Fibroblast of pulmonary artery (primary cell): Measurements from ENCODE around the gene CHIC2.
A peak's percentile ranks its signal among the peaks of the same experiment; 100 is the strongest.

Experiments used
- DNase-seq: peaks from one replicate; pipeline ENCODE4 v3.0.0-alpha.2; 2010; ENCODE audit warnings: low read depth
- H3K4me3 ChIP-seq: replicated peaks from 2 replicates; pipeline ENCODE4 v1.5.1; 2011; ENCODE audit warnings: low read depth, mild to moderate bottlenecking, control low read depth, low read length, moderate library complexity
- CTCF ChIP-seq: IDR thresholded peaks from 2 replicates; pipeline ENCODE4 v1.5.1; 2011; ENCODE audit warnings: mild to moderate bottlenecking, control low read depth, low read length, inconsistent platforms; ENCODE audit errors: missing control alignments

The CHIC2 gene

GRCh38 chr4:54092405-54093323 is 28.3 kb upstream of the CHIC2 start:
- TF ChIP-seq CTCF, result no peak
- DNase-seq, result no peak
- H3K4me3 ChIP-seq, result peak overlapping the region; percentile 65

DNA sequence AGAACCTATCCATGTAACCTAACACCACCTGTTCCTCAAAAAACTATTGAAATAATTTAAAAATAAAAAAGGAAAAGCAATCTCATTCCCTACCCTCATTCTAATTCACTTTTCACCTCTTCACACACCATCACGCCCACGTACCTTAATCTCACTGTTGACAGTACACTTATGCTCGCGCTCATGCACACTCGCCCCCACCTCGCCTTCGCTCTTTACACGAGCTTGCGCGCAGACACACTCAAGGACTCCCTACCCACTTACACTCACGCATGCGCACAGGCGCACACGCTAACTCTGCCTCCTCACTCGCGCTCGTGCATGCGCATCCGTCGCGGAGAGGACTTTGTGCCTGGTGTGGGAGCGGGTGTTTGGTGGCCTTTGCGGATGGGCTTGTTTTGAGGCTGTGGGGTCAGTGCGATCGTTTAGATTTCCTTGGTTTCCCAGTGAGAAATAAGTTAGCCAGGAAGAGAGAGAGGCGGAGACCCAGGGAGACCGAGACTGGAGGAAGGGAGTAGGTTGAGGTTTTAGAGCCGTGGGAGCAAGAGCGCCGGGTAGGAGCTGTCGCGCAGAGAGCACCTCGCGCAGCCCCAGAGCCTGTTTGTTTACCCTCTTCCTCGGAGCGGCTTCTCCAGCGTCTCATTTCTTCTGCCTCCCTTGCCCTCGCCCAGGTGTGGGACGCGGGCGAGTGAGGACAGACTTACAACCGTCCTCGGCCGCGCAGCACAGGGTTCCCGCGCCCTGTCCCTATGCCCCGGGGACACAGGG is 27.4 kb upstream of the CHIC2 start:
- TF ChIP-seq CTCF, result no peak
- peak; percentile 79 for DNase-seq

DNA sequence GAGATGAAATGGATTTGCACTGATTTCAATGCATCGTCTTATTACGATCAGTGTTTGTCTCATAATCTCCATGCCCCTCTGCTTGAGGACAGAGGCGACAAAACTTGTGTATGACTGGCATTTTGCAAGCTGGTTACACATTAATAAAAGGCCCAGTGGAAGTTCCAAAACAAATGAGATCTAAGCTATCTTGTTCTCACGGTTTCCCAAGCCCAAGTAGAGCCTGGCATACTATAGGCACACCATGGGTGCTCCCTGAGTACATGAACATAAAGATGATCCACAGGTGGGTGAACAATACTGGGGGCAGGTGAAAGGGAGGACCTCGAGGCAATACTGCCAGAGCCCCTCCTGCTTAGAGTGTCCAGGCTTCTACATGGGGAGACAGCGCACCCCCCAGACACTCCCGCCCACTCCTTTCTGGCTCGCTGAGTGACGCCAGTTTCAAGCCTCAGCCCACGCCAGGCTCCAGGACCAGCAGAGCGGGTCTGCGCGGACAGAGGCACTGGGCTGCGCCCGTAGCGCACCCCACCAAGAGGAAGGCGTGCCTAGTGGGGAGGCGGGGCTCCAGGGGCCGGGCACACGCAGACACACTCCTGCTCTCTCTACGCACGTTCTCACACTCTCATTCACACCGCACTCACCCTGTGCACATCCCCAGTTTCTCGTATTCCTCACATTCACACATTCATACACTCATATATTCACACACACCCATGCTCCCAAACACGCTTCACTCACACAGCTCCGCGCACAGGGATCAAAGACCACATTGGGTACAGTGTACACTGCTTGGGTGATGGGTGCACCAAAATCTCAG is 26.6 kb upstream of the CHIC2 start:
- no peak for DNase-seq
- H3K4me3 ChIP-seq, result peak overlapping the region; percentile 65
- TF ChIP-seq CTCF, result no peak

More for the DNA sequence above, 27.4 kb upstream of the CHIC2 start:
- peak overlapping the region; percentile 65 for H3K4me3 ChIP-seq

GRCh38 chr4:54090404-54090803 is 26.0 kb upstream of the CHIC2 start:
- no peak for DNase-seq
- no peak for TF ChIP-seq CTCF
- no peak overlapping the region for H3K4me3 ChIP-seq

GRCh38 chr4:54089875-54090274 is 25.5 kb upstream of the CHIC2 start:
- no peak for TF ChIP-seq CTCF
- DNase-seq, result no peak
- H3K4me3 ChIP-seq, result no peak overlapping the region

DNA sequence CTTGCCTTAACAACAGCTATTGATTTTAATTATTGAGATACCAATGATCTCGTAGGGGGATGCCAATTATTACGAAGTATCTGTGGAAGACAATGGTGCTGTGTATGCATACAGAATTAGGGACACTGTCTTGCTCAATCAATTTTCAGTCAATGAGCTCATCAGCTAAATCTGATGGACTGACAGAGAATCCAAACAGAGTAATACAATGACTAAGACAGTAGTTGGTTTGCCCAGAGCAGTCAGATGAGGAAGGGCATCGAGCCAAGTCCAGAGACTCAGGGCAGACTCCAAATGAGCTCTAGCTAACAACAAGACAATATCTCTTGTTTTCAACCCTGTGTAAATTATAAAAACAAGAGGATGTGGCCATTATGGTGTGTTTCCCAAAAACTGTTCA is 20.9 kb upstream of the CHIC2 start:
- no peak overlapping the region for H3K4me3 ChIP-seq
- peak; percentile 91 for DNase-seq
- TF ChIP-seq CTCF, result no peak
